Stomach (tissue), 4 donors: Measurements from ENCODE around the gene KCNE2.

ENCODE experiments used
- CTCF ChIP-seq, 7 experiments: fragments of 450-650 bp in 4 of 7; fragments of 200-600 bp in 3 of 7; sonication (generic) in 3 of 7; IDR thresholded peaks; one replicate each; pipeline ENCODE4 v1.5.1; 2016 to 2019; ENCODE audit warnings: antibody characterized with exemption in 7 of 7, control low read depth in 2 of 7, mild to moderate bottlenecking in 1 of 7
- EP300 ChIP-seq: sonication (generic); formaldehyde crosslinking; IDR thresholded peaks from one replicate; pipeline ENCODE4 v1.6.1; 2017; ENCODE audit warnings: antibody characterized with exemption
- POLR2A ChIP-seq, 4 donors: fragments of 450-650 bp; IDR thresholded peaks; one replicate each; pipeline ENCODE4 v1.6.1; 2016; ENCODE audit warnings: antibody characterized with exemption in 4 of 4, control low read depth in 2 of 4, mild to moderate bottlenecking in 1 of 4, moderate library complexity in 1 of 4
- POLR2AphosphoS5 ChIP-seq, 3 donors: sonication (generic); formaldehyde crosslinking; IDR thresholded peaks; one replicate each; pipeline ENCODE4 v1.6.1; 2016; ENCODE audit warnings: antibody characterized with exemption in 3 of 3

DNA sequence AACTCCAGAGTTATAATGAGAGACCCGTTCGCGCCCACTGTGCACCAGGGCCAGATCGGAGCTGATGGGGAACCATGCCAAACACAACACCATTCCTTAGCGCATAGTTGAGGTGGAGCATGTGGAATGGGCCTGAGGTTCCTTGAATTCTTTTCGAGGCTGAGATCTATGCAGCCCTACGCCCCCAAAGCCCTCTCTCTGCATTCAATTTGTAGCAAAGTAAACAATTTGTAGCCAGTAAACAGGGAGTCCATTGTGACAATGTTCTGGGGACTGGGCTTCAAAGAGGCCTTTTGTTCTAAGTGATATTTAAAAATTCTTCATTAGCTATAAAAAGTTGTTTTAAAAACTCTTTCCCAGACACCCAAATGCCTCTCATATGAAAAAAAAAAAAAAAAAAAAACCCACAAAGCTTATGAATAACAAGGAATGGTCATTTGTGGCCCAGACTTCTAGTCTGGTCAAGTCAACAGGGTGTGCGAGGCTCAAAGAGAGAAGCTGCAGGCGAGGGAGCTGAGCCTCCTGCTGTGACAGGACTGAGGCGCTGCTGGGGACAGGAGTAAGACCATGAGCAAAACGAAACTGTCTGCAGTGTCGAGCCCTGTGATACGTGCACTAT lies 30.6 kb upstream of the KCNE2 start:
- TF ChIP-seq POLR2AphosphoS5 (IDR thresholded peaks at IDR 0.05) (no peak), POLR2A (IDR thresholded peaks at IDR 0.05) (no peak), CTCF (IDR thresholded peaks at IDR 0.05) (no peak), EP300 (no peak)
